Body of pancreas (tissue), 4 donors: ENCODE results near the gene RAD23B.

Experiments used
- POLR2A ChIP-seq, 3 donors: fragments of 450-650 bp; IDR thresholded peaks; one replicate each; pipeline ENCODE4 v1.6.1; 2016; ENCODE audit warnings: antibody characterized with exemption in 3 of 3, mild to moderate bottlenecking in 2 of 3
- TF ChIP-seq, protein P1 (sequence below), 7 experiments: fragments of 450-650 bp in 4 of 7; fragments of 200-600 bp in 3 of 7; sonication (generic) in 3 of 7; IDR thresholded peaks; one replicate each; pipeline ENCODE4 v1.5.1; 2016 to 2019; ENCODE audit warnings: antibody characterized with exemption in 7 of 7

DNA sequence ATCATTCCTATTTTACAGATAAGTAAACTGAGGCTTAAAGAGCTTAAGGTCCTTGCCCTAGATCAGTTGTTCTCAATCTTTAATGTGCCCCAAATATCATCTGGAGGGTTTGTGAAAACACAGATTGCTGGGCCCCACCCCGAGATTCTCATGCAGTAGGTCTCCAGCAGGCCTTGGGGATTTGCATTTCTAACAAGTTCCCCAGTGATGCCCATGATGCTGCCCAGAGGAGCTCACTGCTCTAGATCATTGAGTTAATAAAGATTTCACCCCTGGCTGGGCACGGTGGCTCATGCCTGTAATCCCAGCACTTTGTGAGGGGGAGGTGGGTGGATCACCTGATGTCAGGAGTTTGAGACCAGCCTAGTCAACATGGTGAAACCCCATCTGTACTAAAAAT, 42.8 kb upstream of the RAD23B start:
- TF ChIP-seq, protein P1, sequence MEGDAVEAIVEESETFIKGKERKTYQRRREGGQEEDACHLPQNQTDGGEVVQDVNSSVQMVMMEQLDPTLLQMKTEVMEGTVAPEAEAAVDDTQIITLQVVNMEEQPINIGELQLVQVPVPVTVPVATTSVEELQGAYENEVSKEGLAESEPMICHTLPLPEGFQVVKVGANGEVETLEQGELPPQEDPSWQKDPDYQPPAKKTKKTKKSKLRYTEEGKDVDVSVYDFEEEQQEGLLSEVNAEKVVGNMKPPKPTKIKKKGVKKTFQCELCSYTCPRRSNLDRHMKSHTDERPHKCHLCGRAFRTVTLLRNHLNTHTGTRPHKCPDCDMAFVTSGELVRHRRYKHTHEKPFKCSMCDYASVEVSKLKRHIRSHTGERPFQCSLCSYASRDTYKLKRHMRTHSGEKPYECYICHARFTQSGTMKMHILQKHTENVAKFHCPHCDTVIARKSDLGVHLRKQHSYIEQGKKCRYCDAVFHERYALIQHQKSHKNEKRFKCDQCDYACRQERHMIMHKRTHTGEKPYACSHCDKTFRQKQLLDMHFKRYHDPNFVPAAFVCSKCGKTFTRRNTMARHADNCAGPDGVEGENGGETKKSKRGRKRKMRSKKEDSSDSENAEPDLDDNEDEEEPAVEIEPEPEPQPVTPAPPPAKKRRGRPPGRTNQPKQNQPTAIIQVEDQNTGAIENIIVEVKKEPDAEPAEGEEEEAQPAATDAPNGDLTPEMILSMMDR (IDR thresholded peaks at IDR 0.05): no peak
- no peak for TF ChIP-seq POLR2A (IDR thresholded peaks at IDR 0.05)
